Raji (cell line): ENCODE data around the gene LOXL4.

Source experiments
- POLR2A ChIP-seq: IDR thresholded peaks from 2 replicates; pipeline ENCODE4 v1.6.1; 2011; ENCODE audit warnings: low read depth, low read length, control low read depth; ENCODE audit not compliant: insufficient read depth

LOXL4 gene

GRCh38 chr10:98208925-98209324, 59.1 kb downstream of the LOXL4 start:
- no peak for TF ChIP-seq POLR2A

GRCh38 chr10:98205351-98205750, 62.6 kb downstream of the LOXL4 start:
- no peak for TF ChIP-seq POLR2A

- TF ChIP-seq POLR2A: no peak
Measured at GRCh38 chr10:98202378-98202777, 65.6 kb downstream of the LOXL4 start.

- no peak for TF ChIP-seq POLR2A
Measured at GRCh38 chr10:98201760-98202159, 66.2 kb downstream of the LOXL4 start.
